SK-N-MC (cell line): ENCODE results near the gene TANGO2.

Source experiments
- EZH2 ChIP-seq: fragments of 200-600 bp; sonication (generic); IDR thresholded peaks from one replicate; pipeline ENCODE4 v1.6.1; 2017; ENCODE audit warnings: antibody characterized with exemption
- FOXP2 ChIP-seq: optimal IDR thresholded peaks from 2 replicates; pipeline ENCODE3; 2011; ENCODE audit warnings: mild to moderate bottlenecking, moderate library complexity; ENCODE audit not compliant: insufficient read depth; ENCODE audit errors: extremely low read length, control extremely low read depth
- POLR2AphosphoS5 ChIP-seq: IDR thresholded peaks from 2 replicates; pipeline ENCODE4 v1.6.1; 2012; ENCODE audit warnings: mild to moderate bottlenecking, low read depth, low read length, borderline replicate concordance

DNA sequence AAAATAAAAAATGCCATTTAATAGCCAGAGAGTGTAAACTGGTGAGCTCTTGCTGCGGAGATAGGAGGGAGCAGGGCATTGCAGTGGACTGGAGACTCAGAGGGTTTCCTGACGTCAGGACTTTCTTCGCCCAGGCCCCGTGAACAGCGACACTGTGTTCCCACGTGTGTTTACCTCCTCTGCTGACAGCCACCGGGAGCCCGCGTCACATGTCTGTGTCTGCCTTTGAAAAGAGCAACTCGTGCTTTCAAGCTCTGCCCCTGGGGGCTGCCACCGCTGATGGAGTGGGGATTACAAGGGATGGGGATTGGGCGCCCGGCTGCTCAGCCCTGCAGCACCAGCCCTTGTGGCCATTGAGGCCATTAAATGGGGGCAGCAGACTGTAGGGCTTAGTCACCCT, 3.3 kb downstream of the TANGO2 start:
- TF ChIP-seq POLR2AphosphoS5: no peak
- TF ChIP-seq EZH2: no peak
- no peak for TF ChIP-seq FOXP2
